Ecto neural progenitor cell (in vitro differentiated cells): ENCODE measurements around the gene OSTN.
"Not testable (repeated sequence)": the region's sequence is repeated elsewhere in the genome, so short reads cannot be mapped to it uniquely, and the experiment has no call there.

Experiments
- DNase-seq: peaks from one replicate; pipeline ENCODE4 v3.0.0-alpha.2; 2018; ENCODE audit warnings: low spot score

Gene OSTN

DNA sequence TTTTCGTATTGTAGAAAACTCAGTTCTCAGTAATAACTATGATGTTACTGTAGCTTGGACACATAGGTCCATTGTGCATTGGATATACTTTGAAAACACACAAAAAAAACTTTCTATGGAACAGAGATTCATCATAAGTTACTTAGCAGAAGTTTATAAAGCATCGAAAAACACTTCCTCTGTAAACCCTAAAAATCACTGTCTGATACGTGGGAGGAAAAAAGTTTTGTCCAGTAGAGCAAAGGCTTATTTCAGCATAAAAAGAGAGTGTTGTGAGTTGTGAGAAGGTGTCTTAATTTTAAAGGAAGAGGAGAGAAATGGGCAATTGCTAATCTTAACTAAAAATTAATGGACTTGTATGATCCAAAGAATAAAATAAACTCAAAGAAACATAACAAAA is 64.8 kb downstream of the OSTN start:
- no peak for DNase-seq

DNA sequence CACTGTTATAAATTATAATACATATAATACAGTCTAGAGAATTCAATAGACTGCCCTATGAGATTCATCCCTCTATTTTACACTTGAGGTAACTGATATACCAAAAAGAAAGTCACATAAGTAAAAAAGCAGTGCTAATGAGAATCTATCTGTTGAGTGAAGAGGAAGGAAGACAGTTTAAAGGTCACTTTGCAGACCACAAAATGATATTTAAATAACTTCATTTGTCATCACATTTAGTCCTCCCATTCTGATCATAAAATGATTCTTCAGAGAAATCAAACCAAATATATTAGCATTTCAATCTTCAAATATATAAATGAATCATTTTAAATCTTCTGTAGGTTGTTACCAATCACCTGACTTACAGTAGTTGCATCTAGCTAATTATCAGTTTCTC is 69.7 kb downstream of the OSTN start:
- DNase-seq, result no peak

DNA sequence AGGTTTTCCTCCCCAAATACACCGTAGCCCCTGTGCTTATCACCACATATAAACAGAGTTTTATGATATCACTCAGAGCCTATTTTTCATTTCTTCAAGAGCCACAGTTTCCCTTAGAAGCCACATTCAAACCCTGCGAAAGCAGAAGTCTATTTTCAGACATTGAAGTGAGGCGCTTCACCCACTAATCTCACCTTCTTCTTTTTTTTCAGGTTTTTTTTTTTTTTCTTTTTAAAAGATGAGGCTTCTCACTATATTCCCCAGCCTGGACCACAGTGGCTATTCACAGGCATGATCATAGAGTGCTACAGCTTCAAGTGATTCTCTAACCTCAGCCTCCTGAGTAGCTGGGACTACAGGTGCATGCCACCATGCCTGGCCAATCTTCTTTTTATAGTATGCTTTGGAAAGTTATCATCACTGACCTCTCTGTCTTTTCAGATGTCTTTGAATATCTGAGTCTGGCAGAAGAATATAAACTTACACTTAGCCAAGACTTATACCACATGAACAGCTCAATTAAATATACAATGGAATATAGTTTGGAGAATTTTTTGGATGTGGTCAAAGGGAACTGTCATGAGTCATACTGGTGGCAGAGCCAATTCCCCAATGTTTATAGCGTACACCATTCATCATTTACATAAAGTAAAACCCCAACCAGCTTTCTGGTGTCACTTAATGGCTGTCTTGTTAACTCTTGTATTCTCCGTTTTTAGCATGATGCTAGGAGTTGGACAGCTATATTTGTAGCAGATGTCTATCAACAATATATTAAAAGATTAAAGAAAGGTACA is 70.4 kb downstream of the OSTN start:
- DNase-seq, result no peak

DNA sequence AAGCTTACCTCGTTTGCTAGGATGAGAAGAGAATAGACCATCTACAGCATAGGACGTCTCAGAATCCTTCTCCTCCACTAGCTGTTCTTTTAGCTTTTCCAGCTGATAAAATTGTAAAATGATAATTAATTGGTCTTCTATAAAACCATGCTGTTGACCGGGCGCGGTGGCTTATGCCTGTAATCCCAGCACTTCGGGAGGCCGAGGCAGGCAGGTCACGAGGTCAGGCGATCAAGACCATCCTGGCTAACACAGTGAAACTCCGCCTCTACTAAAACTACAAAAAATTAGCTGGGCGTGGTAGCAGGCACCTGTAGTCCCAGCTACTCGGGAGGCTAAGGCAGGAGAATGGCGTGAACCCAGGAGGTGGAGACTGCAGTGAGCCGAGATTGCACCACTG is 76.2 kb downstream of the OSTN start:
- DNase-seq, result not testable (repeated sequence)

DNA sequence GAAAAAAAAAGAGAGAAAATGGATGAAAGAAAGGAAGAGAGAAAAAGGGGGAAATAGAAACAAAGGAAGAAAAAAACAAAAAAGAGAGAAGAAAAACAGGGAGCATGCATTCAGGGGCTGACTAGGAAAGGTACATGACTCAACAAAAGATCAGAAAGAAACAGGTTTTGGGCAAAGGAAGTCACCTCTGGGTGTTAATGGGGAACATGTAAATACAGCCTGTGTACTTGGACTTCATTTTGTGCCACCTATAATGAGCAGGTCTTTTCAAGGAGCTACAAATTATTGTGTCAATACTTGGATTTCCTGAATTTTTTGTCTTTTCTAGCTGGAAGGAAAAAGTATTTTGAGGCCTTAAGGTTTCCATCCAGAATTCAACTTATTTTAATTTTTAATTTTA is 76.7 kb downstream of the OSTN start:
- no peak for DNase-seq

DNA sequence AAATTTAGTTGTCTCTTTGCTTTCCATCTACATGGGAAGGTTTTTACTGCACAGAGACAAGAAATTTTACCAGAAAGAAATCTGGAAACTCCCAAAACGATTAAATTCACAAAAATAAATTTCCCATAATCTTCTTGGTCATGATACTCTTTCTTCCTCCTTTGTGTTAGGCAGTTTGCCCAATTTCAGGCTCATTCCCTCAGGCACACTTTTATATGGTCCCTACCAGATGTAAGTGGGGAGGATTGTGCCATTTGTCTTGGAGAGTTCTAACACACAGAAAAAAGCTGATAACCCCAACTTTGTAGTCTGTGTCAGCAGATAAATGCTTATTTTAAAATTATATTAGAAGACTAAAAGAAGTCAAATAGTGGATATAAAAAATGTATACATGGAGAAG is 81.1 kb downstream of the OSTN start:
- no peak for DNase-seq

DNA sequence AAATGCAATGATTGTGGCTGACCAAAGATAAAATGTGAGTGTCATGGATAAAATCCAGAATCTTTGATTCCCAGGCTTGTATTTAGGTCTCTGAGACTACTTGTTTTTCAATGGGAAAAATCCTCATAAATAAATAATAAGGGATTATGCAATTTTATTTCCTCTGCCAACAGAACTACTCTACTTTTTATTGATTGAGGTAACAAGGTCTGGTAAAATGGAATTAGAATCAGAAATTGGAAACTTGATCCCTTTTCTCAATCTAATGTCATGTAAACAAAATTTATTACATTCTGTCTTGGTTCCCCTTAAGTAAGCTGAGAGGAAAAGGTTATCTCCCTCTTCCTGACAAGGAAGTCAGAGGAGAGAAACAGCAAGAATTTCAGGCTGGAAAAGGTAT is 81.8 kb downstream of the OSTN start:
- no peak for DNase-seq

DNA sequence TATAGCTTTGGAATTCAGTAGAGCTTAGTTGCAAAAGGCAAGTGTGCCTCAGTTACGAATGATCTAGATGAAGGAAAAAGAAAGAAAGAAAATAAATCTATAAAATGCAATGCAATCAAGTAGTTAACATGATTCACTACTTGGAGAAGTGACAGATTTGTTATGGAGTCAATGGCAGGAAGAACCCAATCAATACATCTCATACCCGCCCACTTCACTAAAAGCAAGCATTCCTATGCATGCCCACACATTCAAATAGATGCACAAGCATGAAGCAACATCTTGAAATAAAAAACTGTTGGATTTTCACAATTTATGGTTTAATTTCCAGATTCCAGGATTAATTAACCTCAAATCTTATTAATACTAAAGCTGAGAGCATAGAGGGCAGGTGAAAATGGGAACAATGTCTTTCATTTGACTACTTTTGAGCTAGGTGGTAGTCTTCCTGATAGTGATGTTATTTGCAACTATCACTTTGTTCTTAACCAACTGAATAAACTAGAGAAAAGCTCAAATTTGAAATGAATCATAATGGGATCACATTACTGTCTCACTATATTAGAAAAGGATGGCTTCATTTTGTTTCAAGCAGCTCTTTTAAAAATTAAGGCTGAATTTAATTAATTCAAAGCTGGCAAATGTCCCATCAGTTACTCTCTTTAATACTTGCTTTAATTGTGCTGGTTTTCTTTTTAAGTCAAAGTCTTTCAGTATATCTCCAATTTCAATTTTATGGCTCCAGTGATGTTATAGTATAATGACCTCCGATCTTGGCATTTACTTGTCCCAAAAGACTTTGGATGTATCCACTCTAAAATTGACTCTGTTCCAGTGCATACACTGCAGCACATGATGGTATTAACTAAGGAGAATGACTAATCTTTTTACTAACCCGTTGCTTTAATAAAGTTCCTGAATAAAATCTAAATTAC is 83.5 kb downstream of the OSTN start:
- no peak for DNase-seq

DNA sequence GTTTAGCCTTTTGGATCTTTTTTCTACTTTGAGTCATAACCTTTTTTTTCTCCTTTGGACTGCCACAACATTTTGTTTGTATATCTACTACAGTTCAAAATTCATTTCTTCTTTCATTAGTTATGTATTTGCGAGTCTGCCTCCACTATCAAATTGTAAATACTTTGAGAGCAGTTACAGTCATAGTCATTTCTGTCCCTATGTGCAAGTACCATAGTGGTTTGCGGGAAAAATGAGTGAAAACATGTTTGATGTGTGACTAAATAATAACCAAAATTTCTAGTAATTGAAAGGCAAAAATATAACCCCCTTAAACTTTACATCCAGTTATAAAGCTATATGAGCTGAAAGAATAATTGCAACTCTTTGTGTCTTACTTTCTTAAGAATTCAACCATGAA is 84.4 kb downstream of the OSTN start:
- no peak for DNase-seq

DNA sequence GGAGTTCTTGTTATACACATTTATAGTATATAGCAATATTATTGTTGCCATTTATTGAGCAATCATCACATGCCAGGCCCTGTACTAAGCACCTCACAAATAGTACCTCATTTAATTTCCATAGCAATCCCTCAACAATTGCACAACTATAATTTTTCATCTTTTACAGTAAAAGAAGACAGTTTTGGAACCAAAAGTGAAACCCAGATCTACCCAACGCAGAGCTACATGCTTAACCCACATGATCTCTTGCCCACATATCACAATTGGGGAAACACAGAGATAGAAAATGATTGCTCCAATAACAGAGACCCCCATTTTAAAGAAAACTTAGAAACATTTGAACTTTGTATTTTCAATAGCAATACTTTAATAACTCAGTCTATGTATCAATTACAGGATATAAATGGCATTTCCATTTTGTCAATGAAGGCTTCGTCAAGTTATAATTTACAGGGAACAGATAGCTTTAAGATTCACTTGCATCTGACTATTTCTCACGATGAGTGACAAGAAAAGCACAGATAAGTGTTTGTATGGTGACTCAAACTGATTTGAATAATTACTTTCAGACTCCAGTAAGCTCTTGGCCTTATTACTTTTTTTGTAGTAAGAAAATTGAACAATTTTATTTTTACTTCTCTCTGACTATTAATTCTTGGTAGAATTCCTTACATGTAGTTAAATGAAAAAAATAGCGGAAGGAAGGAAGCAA is 91.4 kb downstream of the OSTN start:
- DNase-seq, result no peak

DNA sequence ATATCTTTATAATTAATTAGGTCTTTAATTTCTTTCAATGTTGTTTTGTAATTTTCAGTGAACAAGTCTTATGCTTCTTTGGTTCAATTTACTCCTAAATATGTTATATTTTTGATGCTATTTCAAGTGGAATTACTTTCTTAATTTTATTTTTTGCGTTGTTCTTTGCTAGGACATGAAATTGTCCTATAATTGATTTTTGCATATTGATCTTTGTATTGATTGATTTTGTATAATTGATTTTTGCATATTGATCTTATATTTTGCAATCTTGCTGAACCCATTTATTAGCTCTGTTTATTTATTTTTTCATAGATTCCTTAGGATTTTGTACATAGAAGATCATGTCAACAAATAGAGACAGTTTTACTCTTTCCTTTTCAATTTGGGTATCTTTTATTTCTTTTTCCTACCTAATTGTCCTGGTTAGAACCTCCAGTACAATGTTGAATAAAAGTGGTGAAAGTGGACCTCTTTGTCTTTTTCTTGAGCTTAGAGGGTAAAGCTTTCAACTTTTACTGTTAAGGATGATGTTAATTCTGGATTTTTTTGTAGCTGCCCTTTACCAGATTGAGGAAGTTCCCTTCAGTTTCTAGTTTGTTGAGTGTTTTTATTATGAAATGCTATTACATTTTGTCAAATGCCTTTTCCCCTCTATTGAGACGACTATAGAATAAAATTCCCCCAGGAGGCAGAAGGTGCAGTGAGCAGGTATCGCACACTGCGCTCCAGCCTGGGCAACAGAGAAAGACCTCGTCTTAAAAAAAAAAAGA is 93.4 kb downstream of the OSTN start:
- no peak for DNase-seq

DNA sequence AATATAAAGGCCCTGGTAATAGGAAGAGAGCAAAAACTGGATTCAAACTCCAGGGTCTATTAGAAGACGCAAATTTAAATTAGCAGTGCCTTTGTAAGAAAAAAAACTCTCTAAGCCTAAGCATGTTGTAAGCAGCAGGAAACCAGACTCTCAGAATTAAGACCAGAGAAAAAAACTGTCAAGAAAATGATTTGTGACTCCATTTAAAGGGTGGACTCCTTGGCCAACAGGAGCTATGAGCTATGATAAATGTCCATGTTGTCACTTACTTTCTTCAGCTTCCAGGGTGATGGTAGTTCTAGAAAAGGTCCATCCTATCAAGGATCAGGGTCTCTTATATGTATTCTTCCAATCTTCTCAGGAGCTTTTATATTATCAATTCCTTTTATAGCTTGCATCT is 95.2 kb downstream of the OSTN start:
- DNase-seq, result no peak

DNA sequence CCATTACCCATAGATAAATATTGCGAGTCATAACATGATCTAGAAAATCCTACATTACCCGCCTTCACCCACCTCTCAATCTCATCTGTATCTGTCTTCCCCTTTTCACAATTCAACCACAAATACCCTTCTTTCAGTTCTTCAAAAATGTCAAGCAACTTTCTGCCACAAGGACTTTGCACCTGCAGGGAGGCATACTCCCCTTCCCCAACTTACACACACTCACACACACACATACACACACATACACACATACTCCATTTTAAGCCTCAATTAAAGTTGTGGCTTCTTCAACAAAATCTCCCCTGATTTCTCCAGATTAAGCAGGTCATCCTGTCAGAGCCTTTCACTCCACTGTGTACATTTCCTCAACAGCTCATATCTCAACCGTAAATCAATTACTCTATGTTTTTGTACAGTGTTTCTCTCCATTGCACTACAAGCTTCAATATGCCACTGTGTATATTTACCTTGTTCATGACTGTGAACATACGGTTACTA is 97.0 kb downstream of the OSTN start:
- DNase-seq, result no peak

DNA sequence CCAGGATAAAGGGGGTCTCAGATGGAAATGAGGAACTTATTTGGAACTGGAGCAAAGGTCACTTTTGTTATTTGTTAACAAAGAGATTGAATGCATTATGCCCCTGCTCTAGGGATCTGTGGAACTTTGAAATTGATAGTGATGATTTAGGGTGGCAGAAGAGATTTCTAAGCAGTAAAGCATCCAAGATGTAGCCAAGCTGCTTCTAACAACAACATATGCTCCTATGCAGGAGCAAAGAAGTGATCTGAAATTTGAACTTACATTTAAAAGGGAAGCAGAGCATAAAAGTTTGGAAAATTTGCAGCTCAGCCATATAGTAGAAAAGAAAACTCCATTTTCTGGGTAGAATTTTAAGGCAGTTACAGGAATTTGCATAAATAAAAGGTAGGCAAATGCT is 99.8 kb downstream of the OSTN start:
- DNase-seq, result no peak

DNA sequence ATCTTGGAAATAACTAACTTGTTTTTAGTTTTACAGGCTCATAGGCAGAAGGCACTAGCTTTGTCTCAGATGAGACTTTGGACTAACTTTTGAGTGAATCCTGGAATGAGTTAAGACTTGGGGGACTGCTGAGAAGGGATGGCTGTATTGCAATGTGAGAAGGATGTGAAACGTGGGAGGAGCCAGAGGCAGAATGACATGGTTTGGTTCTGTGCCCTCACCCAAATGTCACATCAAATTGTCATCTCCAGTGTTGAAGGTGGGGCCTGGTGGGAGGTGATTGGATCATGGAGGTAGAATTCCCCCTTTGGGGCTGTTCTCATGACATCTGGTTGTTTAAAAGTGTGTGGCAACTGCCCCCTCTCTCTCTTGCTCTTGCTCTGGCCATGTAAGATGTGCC is 101.4 kb downstream of the OSTN start:
- no peak for DNase-seq

DNA sequence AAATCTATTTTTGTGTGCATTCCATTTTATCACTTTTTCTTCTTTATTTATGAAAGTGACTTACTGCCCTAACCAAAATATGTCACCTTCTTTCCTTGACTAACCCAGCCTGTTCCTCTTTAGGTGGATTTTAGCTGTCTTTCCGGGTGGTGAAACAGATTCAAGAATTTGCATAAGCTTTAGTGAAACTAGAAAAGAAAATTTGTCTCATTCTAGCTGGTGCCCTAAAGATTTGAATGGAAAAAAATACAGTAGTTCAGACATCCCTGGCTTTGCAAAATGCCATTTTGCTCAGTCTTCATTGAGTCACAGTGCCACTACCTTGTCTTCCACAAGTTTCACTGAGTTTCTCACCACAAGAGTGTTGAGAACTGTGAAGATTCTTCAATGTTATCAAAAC is 102.0 kb downstream of the OSTN start:
- DNase-seq, result no peak

DNA sequence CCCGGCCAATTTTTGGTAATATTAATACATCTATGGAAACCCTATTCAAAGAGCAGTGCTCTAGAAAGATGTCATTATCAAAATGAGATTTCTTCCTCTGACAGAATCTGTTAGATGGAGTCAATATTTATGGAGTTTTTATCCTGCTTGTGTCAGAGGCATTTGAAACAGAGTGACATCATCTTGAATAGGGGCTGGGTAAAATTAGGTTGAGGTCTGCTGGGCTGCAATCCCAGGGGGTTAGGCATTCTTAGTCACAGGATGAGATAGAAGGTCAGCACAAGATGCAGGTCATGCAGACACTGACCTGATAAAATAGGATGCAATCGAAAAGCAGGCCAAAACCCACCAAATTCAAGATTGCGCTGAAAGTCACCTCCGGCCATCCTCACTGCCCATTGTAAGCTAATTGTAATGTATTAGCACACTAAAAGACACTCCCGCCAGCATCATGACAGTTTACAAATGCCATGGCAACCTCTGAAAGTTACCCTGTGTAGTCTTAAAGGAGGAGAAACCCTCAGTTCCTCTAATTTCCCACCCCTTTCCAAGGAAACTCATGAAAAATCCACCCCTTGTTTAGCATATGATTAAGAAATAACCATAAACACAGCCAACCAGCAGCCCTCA is 102.9 kb downstream of the OSTN start:
- DNase-seq, result no peak

DNA sequence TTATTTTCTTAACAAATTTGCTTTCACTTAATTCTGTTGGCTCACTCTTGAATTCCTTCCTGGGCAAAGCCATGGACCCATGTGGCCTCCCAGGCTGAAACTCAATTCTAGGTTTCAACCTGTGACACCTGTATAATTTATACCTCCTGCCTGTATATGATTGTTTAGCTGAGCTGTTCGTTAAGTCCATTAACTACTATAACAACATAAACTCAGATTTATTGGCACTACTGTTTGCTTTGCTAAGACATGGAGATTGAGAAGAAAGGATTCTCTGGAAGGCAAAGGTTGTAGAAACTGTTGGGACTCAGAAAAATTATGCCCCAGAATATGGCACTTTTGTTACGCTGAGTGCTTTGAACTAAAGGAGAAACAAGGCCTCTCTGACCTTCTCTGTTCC is 103.4 kb downstream of the OSTN start:
- no peak for DNase-seq

DNA sequence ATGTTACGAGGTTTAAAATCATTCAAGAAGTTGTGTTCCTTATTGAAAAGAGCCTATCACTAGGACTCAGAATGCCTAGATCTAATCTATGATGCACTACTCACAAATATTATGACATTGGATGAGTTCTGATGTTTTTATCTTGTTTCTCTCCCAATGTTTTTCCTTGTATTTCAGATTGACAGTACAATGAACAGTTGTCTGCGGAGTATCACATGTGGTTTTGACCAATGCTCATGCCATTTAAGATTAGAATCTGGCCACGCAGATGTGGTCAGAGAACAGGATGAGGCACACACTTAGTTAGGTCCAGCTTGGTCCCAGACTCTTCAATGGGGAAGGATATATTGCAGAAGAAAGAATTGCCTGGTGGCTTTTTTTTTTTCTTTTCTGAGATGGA is 104.6 kb downstream of the OSTN start:
- DNase-seq, result no peak

DNA sequence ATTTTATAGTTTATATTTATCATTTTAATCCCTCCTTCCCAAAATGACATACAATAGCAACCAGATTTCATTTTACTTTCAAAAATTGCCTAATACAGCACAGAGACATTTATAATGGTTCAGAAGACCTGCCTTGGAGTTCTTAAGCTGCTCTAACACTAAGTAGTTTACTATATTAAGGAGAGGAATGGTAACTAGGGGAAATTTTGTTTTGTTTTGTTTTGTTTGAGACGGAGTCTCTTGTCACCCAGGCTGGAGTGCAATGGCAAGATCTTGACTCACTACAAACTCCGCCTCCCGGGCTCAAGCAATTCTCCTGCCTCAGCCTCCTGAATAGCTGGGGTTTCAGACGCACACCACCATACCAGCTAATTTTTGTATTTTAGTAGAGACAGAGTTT is 107.4 kb downstream of the OSTN start:
- no peak for DNase-seq

DNA sequence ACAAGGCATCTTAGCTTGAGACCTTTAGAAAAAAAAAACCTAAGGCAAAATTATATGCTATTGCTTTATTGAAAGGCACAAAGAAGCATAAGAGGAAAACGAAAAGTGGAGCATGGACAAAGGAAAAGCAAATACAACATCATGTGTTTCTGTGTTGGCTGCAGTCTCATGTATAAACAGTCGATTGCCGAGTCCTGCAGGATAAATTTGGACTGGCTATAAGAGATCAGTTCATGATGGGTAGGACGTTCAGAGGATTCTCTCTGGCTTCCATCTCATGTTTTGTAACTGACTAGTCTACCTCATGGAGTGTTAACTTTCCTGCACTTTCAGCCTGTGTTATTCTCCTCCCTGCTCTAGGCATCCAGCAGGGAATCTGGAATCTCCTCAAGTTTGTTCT is 108.3 kb downstream of the OSTN start:
- no peak for DNase-seq
